HG03095 (cell line): Measurements from ENCODE around the gene SLC22A7.

Experiments used
- ATAC-seq: cut with Tn5 transposase; IDR thresholded peaks from one replicate; pipeline ENCODE4 v1.9.1; 2021; ENCODE audit warnings: moderate library complexity; ENCODE audit not compliant: unreplicated experiment

Gene SLC22A7

GRCh38 chr6:43297644-43298564 lies at the start of gene SLC22A7:
Gene SLC22A7 (plus strand): TSS chr6:43298260. CDS start chr6:43298359, 99 bp downstream.
- ATAC-seq, result no peak

GRCh38 chr6:43248791-43249190 lies 49.3 kb upstream of the SLC22A7 start:
- ATAC-seq, result no peak

- ATAC-seq, result no peak
These were observed 47.1 kb upstream of the SLC22A7 start for GRCh38 chr6:43250992-43251373.

GRCh38 chr6:43253401-43253800 lies 44.7 kb upstream of the SLC22A7 start:
- no peak for ATAC-seq

GRCh38 chr6:43254138-43254817 lies 43.8 kb upstream of the SLC22A7 start:
- no peak for ATAC-seq

- ATAC-seq, result no peak
These were observed 43.2 kb upstream of the SLC22A7 start for GRCh38 chr6:43254846-43255245.

- no peak for ATAC-seq
These were observed 42.5 kb upstream of the SLC22A7 start for GRCh38 chr6:43255408-43256054.

GRCh38 chr6:43256670-43257366 lies 41.2 kb upstream of the SLC22A7 start:
- ATAC-seq, result no peak

GRCh38 chr6:43257367-43258145 lies 40.5 kb upstream of the SLC22A7 start:
- no peak for ATAC-seq

- ATAC-seq, result no peak
These were observed 39.9 kb upstream of the SLC22A7 start for GRCh38 chr6:43258180-43258579.

GRCh38 chr6:43258807-43259686 lies 39.0 kb upstream of the SLC22A7 start:
- ATAC-seq, result no peak

GRCh38 chr6:43260791-43261190 lies 37.3 kb upstream of the SLC22A7 start:
- no peak for ATAC-seq

GRCh38 chr6:43261198-43261597 lies 36.9 kb upstream of the SLC22A7 start:
- no peak for ATAC-seq

GRCh38 chr6:43262000-43262779 lies 35.9 kb upstream of the SLC22A7 start:
- no peak for ATAC-seq

- no peak for ATAC-seq
These were observed 35.2 kb upstream of the SLC22A7 start for GRCh38 chr6:43262780-43263313.

- ATAC-seq, result peak; percentile 64
These were observed 34.5 kb upstream of the SLC22A7 start for GRCh38 chr6:43263314-43264178.

GRCh38 chr6:43264599-43265145 lies 33.4 kb upstream of the SLC22A7 start:
- no peak for ATAC-seq
